WTC11 (cell line): Measurements from ENCODE around the gene C3orf62. TPM values are rescaled to one million over a fixed set of nuclear protein-coding genes. Genes with fewer than 3 reads are reported as not detected.

ENCODE experiments used
- ATAC-seq: fragments of 200-7000 bp; cut with Tn5 transposase; 2 replicates; pipeline ENCODE4 v1.10.0; 2021; ENCODE audit warnings: mild to moderate bottlenecking, moderate library complexity
- CTCF ChIA-PET: fragments of 300-600 bp; sonication (Branson Sonifier 250); formaldehyde crosslinking; loops from one replicate; lab custom pipeline; 2021; ENCODE audit warnings: antibody characterized with exemption; lab: Charles Lee
- POLR2A ChIA-PET: fragments of 350-600 bp; sonication (Branson Sonifier 250); formaldehyde crosslinking; loops from one replicate; lab custom pipeline; 2021; ENCODE audit warnings: antibody characterized with exemption; lab: Charles Lee
- DNase-seq: peaks from one replicate; pipeline ENCODE4 v3.0.0; 2021; ENCODE audit warnings: low spot score
- H3K27ac Mint-ChIP-seq: 2 replicates; pipeline ENCODE4 v1.8.0; 2021; ENCODE audit warnings: mixed read lengths
- H3K27me3 Mint-ChIP-seq: 2 replicates; pipeline ENCODE4 v1.8.0; 2021; ENCODE audit warnings: low read depth, mild to moderate bottlenecking, moderate library complexity, mixed read lengths
- H3K36me3 Mint-ChIP-seq: 2 replicates; pipeline ENCODE4 v1.8.0; 2021; ENCODE audit warnings: mixed read lengths
- H3K4me1 Mint-ChIP-seq: 2 replicates; pipeline ENCODE4 v1.8.0; 2022; ENCODE audit warnings: mixed read lengths
- H3K4me3 Mint-ChIP-seq: 2 replicates; pipeline ENCODE4 v1.8.0; 2021; ENCODE audit warnings: mild to moderate bottlenecking, moderate library complexity, mixed read lengths
- H3K9me3 Mint-ChIP-seq: 2 replicates; pipeline ENCODE4 v1.8.0; 2021; ENCODE audit warnings: mixed read lengths
- ATF1 ChIP-seq: sonication (generic); formaldehyde crosslinking; IDR thresholded peaks from 2 replicates; pipeline ENCODE4 v1.8.1; 2023; ENCODE audit warnings: mild to moderate bottlenecking, moderate library complexity, missing genetic modification reagents
- CDX4 ChIP-seq: fragments of 250-450 bp; sonication (Bioruptor Pico); IDR thresholded peaks from 2 replicates; pipeline ENCODE4 v1.9.0; 2021; ENCODE audit warnings: moderate library complexity, mild to moderate bottlenecking, inconsistent platforms, borderline replicate concordance
- FOXJ3 ChIP-seq: sonication (generic); formaldehyde crosslinking; IDR thresholded peaks from 2 replicates; pipeline ENCODE4 v1.9.0; 2021; ENCODE audit warnings: missing genetic modification reagents, mild to moderate bottlenecking, borderline replicate concordance
- FOXK1 ChIP-seq: sonication (generic); formaldehyde crosslinking; IDR thresholded peaks from 2 replicates; pipeline ENCODE4 v1.8.0; 2022; ENCODE audit warnings: mild to moderate bottlenecking, moderate library complexity, missing genetic modification reagents
- FOXP1 ChIP-seq: sonication (generic); formaldehyde crosslinking; IDR thresholded peaks from 2 replicates; pipeline ENCODE4 v1.8.0; 2022; ENCODE audit warnings: missing genetic modification reagents, mild to moderate bottlenecking, moderate library complexity, borderline replicate concordance
- JUN ChIP-seq: sonication (generic); formaldehyde crosslinking; IDR thresholded peaks from 2 replicates; pipeline ENCODE4 v1.8.0; 2023; ENCODE audit warnings: mild to moderate bottlenecking, missing genetic modification reagents
- MAX ChIP-seq: sonication (generic); formaldehyde crosslinking; IDR thresholded peaks from 2 replicates; pipeline ENCODE4 v1.8.0; 2022; ENCODE audit warnings: mild to moderate bottlenecking, missing genetic modification reagents
- PRRX2 ChIP-seq: fragments of 250-450 bp; sonication (Bioruptor Pico); IDR thresholded peaks from 2 replicates; pipeline ENCODE4 v1.8.0; 2021; ENCODE audit warnings: mild to moderate bottlenecking
- RELA ChIP-seq: sonication (generic); formaldehyde crosslinking; IDR thresholded peaks from 2 replicates; pipeline ENCODE4 v1.8.1; 2022; ENCODE audit warnings: missing genetic modification reagents, mild to moderate bottlenecking, borderline replicate concordance
- SMAD3 ChIP-seq: sonication (generic); formaldehyde crosslinking; IDR thresholded peaks from 2 replicates; pipeline ENCODE4 v1.8.0; 2022; ENCODE audit warnings: missing genetic modification reagents, mild to moderate bottlenecking, borderline replicate concordance
- ZNF219 ChIP-seq: sonication (generic); formaldehyde crosslinking; IDR thresholded peaks from 2 replicates; pipeline ENCODE4 v1.8.0; 2023; ENCODE audit warnings: missing genetic modification reagents, mild to moderate bottlenecking, borderline replicate concordance
- ZNF416 ChIP-seq: fragments of 250-450 bp; sonication (Bioruptor Pico); IDR thresholded peaks from 2 replicates; pipeline ENCODE4 v1.9.0; 2021; ENCODE audit warnings: mild to moderate bottlenecking, inconsistent platforms
- total RNA-seq: library from RNA; stranded (reverse); gene quantifications from 3 replicates; pipeline ENCODE4 v1.2.3, GENCODE V29; 2021
- TF ChIP-seq, protein P1 (sequence below): sonication (generic); formaldehyde crosslinking; IDR thresholded peaks from 2 replicates; pipeline ENCODE4 v1.8.1; 2023; ENCODE audit warnings: mild to moderate bottlenecking, missing genetic modification reagents, moderate library complexity
- TF ChIP-seq, protein P2 (sequence below): sonication (generic); formaldehyde crosslinking; IDR thresholded peaks from 2 replicates; pipeline ENCODE4 v1.8.1; 2022; ENCODE audit warnings: missing genetic modification reagents, borderline replicate concordance
- TF ChIP-seq, protein P3 (sequence below): sonication (generic); formaldehyde crosslinking; IDR thresholded peaks from 2 replicates; pipeline ENCODE4 v1.8.0; 2022; ENCODE audit warnings: mild to moderate bottlenecking, missing genetic modification reagents
- TF ChIP-seq, protein P4 (sequence below): sonication (generic); formaldehyde crosslinking; IDR thresholded peaks from 2 replicates; pipeline ENCODE4 v1.8.1; 2023; ENCODE audit warnings: mild to moderate bottlenecking, missing genetic modification reagents, moderate library complexity
- TF ChIP-seq, protein P5 (sequence below): sonication (generic); formaldehyde crosslinking; conservative IDR thresholded peaks from 2 replicates; pipeline ENCODE4 v1.8.1; 2022; ENCODE audit warnings: mild to moderate bottlenecking, missing genetic modification reagents
- TF ChIP-seq, protein P6 (sequence below): fragments of 250-450 bp; sonication (Bioruptor Pico); IDR thresholded peaks from 2 replicates; pipeline ENCODE4 v1.9.0; 2021; ENCODE audit warnings: mild to moderate bottlenecking
- TF ChIP-seq, protein P7 (sequence below): sonication (generic); formaldehyde crosslinking; IDR thresholded peaks from 2 replicates; pipeline ENCODE4 v1.8.0; 2023; ENCODE audit warnings: missing genetic modification reagents
- TF ChIP-seq, protein P8 (sequence below): sonication (generic); formaldehyde crosslinking; IDR thresholded peaks from 2 replicates; pipeline ENCODE4 v1.8.1; 2023; ENCODE audit warnings: mild to moderate bottlenecking, missing genetic modification reagents, borderline replicate concordance
- TF ChIP-seq, protein P9 (sequence below): sonication (generic); formaldehyde crosslinking; IDR thresholded peaks from 2 replicates; pipeline ENCODE4 v1.8.1; 2022; ENCODE audit warnings: mild to moderate bottlenecking, moderate library complexity, missing genetic modification reagents

The C3orf62 gene
- total RNA-seq, 1 experiment from 2014 or later: 2.1 TPM

GRCh38 chr3:49294343-49294742 is 17.3 kb upstream of the C3orf62 start:
- ChIA-PET CTCF (interaction anchor here (0.6 to 1.3 kb wide), 2 partner anchors 46 to 175 kb away, joined by 3 read pairs; partner anchors contain the start of gene USP4), POLR2A (no interaction called here)
- Mint-ChIP-seq H3K36me3 (peaks cover 44% of the 10 kb centered on the region), H3K27ac (no peak overlapping the region), H3K4me3 (no peak overlapping the region), H3K9me3 (no peaks in the 10 kb centered on the region), H3K27me3 (no peaks in the 10 kb centered on the region), H3K4me1 (no peaks in the 10 kb centered on the region)
- TF ChIP-seq, protein P1, sequence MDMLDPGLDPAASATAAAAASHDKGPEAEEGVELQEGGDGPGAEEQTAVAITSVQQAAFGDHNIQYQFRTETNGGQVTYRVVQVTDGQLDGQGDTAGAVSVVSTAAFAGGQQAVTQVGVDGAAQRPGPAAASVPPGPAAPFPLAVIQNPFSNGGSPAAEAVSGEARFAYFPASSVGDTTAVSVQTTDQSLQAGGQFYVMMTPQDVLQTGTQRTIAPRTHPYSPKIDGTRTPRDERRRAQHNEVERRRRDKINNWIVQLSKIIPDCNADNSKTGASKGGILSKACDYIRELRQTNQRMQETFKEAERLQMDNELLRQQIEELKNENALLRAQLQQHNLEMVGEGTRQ (CRISPR knock-in tag): no peak
- TF ChIP-seq, protein P2, sequence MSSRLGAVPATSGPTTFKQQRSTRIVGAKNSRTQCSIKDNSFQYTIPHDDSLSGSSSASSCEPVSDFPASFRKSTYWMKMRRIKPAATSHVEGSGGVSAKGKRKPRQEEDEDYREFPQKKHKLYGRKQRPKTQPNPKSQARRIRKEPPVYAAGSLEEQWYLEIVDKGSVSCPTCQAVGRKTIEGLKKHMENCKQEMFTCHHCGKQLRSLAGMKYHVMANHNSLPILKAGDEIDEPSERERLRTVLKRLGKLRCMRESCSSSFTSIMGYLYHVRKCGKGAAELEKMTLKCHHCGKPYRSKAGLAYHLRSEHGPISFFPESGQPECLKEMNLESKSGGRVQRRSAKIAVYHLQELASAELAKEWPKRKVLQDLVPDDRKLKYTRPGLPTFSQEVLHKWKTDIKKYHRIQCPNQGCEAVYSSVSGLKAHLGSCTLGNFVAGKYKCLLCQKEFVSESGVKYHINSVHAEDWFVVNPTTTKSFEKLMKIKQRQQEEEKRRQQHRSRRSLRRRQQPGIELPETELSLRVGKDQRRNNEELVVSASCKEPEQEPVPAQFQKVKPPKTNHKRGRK (CRISPR knock-in tag): no peak
- TF ChIP-seq, protein P3, sequence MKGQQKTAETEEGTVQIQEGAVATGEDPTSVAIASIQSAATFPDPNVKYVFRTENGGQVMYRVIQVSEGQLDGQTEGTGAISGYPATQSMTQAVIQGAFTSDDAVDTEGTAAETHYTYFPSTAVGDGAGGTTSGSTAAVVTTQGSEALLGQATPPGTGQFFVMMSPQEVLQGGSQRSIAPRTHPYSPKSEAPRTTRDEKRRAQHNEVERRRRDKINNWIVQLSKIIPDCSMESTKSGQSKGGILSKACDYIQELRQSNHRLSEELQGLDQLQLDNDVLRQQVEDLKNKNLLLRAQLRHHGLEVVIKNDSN: no peak
- TF ChIP-seq, protein P4, sequence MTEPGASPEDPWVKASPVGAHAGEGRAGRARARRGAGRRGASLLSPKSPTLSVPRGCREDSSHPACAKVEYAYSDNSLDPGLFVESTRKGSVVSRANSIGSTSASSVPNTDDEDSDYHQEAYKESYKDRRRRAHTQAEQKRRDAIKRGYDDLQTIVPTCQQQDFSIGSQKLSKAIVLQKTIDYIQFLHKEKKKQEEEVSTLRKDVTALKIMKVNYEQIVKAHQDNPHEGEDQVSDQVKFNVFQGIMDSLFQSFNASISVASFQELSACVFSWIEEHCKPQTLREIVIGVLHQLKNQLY (CRISPR knock-in tag): no peak
- ATAC-seq (no peak), DNase-seq (no peak)

DNA sequence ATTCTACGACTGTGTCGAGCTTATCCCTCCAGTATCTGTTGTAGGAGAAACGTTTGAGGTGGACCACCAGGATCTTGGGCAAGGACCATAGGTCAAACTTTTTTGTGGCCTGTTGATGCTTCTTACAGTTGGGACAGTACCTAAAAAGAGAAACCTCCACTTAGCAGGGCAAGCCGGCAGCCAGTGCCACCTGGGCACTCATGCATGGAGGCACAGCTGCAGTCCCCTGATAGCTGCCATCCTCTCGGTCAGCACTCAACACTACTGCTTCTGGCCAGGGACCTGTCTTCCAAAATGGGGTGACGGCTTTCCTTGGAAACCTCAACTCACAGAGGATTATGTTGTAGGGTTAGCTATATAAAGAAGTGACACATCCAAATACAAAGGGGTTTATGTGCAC is 7.0 kb upstream of the C3orf62 start:
- no peak overlapping the region for H3K27ac Mint-ChIP-seq
- POLR2A ChIA-PET: no interaction called here
- CTCF ChIA-PET: no interaction called here
- no peaks in the 10 kb centered on the region for H3K9me3 Mint-ChIP-seq
- H3K36me3 Mint-ChIP-seq: peaks cover 52% of the 10 kb centered on the region
- no peak for DNase-seq
- H3K27me3 Mint-ChIP-seq: no peaks in the 10 kb centered on the region
- no peak for ATAC-seq
- H3K4me3 Mint-ChIP-seq: no peak overlapping the region
- no peaks in the 10 kb centered on the region for H3K4me1 Mint-ChIP-seq
- no peak for TF ChIP-seq ZNF219 (CRISPR knock-in tag)
- no peak for TF ChIP-seq ATF1 (CRISPR knock-in tag)
- TF ChIP-seq RELA: no peak
- no peak for TF ChIP-seq JUN
- no peak for TF ChIP-seq FOXP1 (CRISPR knock-in tag)
- TF ChIP-seq CDX4 (CRISPR knock-in tag): no peak
- no peak for TF ChIP-seq SMAD3 (CRISPR knock-in tag)
- no peak for TF ChIP-seq PRRX2
- TF ChIP-seq FOXJ3 (CRISPR knock-in tag): no peak
- TF ChIP-seq FOXK1 (CRISPR knock-in tag): no peak
- TF ChIP-seq, protein P5, sequence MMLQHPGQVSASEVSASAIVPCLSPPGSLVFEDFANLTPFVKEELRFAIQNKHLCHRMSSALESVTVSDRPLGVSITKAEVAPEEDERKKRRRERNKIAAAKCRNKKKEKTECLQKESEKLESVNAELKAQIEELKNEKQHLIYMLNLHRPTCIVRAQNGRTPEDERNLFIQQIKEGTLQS (CRISPR knock-in tag): no peak
- TF ChIP-seq, protein P6, sequence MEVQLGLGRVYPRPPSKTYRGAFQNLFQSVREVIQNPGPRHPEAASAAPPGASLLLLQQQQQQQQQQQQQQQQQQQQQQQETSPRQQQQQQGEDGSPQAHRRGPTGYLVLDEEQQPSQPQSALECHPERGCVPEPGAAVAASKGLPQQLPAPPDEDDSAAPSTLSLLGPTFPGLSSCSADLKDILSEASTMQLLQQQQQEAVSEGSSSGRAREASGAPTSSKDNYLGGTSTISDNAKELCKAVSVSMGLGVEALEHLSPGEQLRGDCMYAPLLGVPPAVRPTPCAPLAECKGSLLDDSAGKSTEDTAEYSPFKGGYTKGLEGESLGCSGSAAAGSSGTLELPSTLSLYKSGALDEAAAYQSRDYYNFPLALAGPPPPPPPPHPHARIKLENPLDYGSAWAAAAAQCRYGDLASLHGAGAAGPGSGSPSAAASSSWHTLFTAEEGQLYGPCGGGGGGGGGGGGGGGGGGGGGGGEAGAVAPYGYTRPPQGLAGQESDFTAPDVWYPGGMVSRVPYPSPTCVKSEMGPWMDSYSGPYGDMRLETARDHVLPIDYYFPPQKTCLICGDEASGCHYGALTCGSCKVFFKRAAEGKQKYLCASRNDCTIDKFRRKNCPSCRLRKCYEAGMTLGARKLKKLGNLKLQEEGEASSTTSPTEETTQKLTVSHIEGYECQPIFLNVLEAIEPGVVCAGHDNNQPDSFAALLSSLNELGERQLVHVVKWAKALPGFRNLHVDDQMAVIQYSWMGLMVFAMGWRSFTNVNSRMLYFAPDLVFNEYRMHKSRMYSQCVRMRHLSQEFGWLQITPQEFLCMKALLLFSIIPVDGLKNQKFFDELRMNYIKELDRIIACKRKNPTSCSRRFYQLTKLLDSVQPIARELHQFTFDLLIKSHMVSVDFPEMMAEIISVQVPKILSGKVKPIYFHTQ: no peak
- TF ChIP-seq, protein P7, sequence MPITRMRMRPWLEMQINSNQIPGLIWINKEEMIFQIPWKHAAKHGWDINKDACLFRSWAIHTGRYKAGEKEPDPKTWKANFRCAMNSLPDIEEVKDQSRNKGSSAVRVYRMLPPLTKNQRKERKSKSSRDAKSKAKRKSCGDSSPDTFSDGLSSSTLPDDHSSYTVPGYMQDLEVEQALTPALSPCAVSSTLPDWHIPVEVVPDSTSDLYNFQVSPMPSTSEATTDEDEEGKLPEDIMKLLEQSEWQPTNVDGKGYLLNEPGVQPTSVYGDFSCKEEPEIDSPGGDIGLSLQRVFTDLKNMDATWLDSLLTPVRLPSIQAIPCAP: no peak
- TF ChIP-seq, protein P8, sequence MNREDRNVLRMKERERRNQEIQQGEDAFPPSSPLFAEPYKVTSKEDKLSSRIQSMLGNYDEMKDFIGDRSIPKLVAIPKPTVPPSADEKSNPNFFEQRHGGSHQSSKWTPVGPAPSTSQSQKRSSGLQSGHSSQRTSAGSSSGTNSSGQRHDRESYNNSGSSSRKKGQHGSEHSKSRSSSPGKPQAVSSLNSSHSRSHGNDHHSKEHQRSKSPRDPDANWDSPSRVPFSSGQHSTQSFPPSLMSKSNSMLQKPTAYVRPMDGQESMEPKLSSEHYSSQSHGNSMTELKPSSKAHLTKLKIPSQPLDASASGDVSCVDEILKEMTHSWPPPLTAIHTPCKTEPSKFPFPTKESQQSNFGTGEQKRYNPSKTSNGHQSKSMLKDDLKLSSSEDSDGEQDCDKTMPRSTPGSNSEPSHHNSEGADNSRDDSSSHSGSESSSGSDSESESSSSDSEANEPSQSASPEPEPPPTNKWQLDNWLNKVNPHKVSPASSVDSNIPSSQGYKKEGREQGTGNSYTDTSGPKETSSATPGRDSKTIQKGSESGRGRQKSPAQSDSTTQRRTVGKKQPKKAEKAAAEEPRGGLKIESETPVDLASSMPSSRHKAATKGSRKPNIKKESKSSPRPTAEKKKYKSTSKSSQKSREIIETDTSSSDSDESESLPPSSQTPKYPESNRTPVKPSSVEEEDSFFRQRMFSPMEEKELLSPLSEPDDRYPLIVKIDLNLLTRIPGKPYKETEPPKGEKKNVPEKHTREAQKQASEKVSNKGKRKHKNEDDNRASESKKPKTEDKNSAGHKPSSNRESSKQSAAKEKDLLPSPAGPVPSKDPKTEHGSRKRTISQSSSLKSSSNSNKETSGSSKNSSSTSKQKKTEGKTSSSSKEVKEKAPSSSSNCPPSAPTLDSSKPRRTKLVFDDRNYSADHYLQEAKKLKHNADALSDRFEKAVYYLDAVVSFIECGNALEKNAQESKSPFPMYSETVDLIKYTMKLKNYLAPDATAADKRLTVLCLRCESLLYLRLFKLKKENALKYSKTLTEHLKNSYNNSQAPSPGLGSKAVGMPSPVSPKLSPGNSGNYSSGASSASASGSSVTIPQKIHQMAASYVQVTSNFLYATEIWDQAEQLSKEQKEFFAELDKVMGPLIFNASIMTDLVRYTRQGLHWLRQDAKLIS (CRISPR knock-in tag): no peak
- TF ChIP-seq MAX (CRISPR knock-in tag): no peak
- TF ChIP-seq ZNF416 (CRISPR knock-in tag): no peak
- TF ChIP-seq, protein P9, sequence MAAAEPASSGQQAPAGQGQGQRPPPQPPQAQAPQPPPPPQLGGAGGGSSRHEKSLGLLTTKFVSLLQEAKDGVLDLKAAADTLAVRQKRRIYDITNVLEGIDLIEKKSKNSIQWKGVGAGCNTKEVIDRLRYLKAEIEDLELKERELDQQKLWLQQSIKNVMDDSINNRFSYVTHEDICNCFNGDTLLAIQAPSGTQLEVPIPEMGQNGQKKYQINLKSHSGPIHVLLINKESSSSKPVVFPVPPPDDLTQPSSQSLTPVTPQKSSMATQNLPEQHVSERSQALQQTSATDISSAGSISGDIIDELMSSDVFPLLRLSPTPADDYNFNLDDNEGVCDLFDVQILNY (CRISPR knock-in tag): no peak
